Measurements from ENCODE around the gene SCAMP2. TPM values are rescaled to one million over a fixed set of nuclear protein-coding genes. Genes with fewer than 3 reads are reported as not detected.

Gene SCAMP2
- total and polyA plus RNA-seq, 10 of the 15 experiments (the other 5 are each of a cell fraction or from before 2014, with no cell fraction given) = 10.9 to 158 (median 99.6) TPM

DNA sequence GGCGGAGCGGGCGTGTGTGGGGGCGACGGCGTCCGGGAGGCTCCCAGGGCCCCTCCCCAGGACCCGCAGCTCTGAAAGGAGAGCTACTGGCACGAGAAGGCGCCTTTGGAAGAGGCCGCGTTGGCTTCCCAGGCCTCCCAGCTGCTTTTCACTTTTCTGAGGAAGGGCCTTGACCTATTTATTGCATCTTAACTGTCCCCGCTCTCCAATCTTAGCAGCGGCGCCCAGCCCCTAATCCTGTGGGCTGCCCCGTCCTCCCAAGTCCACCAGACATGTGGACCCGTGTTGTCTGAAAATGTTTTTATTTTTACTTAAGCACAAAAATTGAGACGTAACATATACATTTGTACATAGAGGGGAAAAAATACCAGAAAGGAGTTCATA lies 29.7 kb downstream of the SCAMP2 start (continued):
- TF ChIP-seq ZBTB11 (CRISPR knock-in tag; IDR thresholded peaks at IDR 0.05) (no peak), STAT1 (conservative IDR thresholded peaks at IDR 0.05) (no peak), ZNF687 (IDR thresholded peaks at IDR 0.05) (0 out of 2 replicates have a peak, but pooled peaks have one; percentile 9), SREBF1 (IDR thresholded peaks at IDR 0.05; ENCODE audit: low read length) (no peak), RBBP5 (conservative IDR thresholded peaks at IDR 0.05) (no peak), YBX1 (IDR thresholded peaks at IDR 0.05) (no peak), GATAD2B (conservative IDR thresholded peaks at IDR 0.05; ENCODE audit: low read depth) (no peak), CEBPB (IDR thresholded peaks at IDR 0.05; ENCODE audit: borderline replicate concordance in 1 of 2, low read depth in 2 of 2, low read length in 2 of 2) (no peak), FOXM1 (IDR thresholded peaks at IDR 0.05; ENCODE audit: low read depth, low read length) (no peak), POLR2A (IDR thresholded peaks at IDR 0.05; ENCODE audit: low read depth, low read length) (no peak), IKZF1 (conservative IDR thresholded peaks at IDR 0.05) (no peak; the same call in 1 of the 2 replicates), HDGF (IDR thresholded peaks at IDR 0.05) (peak; percentile 40; the same call in 1 of the 2 replicates), IRF4 (IDR thresholded peaks at IDR 0.05; ENCODE audit: low read depth, low read length) (no peak), IKZF2 (IDR thresholded peaks at IDR 0.05) (peak; percentile 31 to 36; a peak in 1 of 4 replicates), ESRRA (IDR thresholded peaks at IDR 0.05; ENCODE audit: low read length) (0 out of 2 replicates have a peak, but pooled peaks have one; percentile 6), MLLT1 (IDR thresholded peaks at IDR 0.05) (0 out of 2 replicates have a peak, but pooled peaks have one; percentile 13)
- TF ChIP-seq, protein P1, sequence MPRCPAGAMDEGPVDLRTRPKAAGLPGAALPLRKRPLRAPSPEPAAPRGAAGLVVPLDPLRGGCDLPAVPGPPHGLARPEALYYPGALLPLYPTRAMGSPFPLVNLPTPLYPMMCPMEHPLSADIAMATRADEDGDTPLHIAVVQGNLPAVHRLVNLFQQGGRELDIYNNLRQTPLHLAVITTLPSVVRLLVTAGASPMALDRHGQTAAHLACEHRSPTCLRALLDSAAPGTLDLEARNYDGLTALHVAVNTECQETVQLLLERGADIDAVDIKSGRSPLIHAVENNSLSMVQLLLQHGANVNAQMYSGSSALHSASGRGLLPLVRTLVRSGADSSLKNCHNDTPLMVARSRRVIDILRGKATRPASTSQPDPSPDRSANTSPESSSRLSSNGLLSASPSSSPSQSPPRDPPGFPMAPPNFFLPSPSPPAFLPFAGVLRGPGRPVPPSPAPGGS (IDR thresholded peaks at IDR 0.05; ENCODE audit: borderline replicate concordance, insufficient read depth, low read depth, low read length, poor library complexity, severe bottlenecking) = no peak
- TF ChIP-seq, protein P2, sequence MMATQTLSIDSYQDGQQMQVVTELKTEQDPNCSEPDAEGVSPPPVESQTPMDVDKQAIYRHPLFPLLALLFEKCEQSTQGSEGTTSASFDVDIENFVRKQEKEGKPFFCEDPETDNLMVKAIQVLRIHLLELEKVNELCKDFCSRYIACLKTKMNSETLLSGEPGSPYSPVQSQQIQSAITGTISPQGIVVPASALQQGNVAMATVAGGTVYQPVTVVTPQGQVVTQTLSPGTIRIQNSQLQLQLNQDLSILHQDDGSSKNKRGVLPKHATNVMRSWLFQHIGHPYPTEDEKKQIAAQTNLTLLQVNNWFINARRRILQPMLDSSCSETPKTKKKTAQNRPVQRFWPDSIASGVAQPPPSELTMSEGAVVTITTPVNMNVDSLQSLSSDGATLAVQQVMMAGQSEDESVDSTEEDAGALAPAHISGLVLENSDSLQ (IDR thresholded peaks at IDR 0.05) = peak; percentile 14; the same call in 1 of the 2 replicates
- TF ChIP-seq, protein P3, sequence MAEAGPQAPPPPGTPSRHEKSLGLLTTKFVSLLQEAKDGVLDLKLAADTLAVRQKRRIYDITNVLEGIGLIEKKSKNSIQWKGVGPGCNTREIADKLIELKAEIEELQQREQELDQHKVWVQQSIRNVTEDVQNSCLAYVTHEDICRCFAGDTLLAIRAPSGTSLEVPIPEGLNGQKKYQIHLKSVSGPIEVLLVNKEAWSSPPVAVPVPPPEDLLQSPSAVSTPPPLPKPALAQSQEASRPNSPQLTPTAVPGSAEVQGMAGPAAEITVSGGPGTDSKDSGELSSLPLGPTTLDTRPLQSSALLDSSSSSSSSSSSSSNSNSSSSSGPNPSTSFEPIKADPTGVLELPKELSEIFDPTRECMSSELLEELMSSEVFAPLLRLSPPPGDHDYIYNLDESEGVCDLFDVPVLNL (IDR thresholded peaks at IDR 0.05; ENCODE audit: low read depth, low read length) = no peak
